Measurements from ENCODE around the gene RNU5B-1. TPM values are rescaled to one million over a fixed set of nuclear protein-coding genes. Genes with fewer than 3 reads are reported as not detected.

The RNU5B-1 gene
- total RNA-seq, 3 donors from 2014 or later = 15.9 to 32.0 TPM; not detected in 1

- intact Hi-C loops (cut with DNase I, micrococcal nuclease) = no loop called here
- TF ChIP-seq CTCF (IDR thresholded peaks at IDR 0.05) = no peak
- no peak overlapping the region for H3K4me3 ChIP-seq
- ATAC-seq (no peak), DNase-seq (no peak)
- no peaks in the 10 kb centered on the region for H3K4me1 ChIP-seq (ENCODE audit: low read depth)
- no peaks in the 10 kb centered on the region for H3K36me3 ChIP-seq (ENCODE audit: low read depth)
- H3K9me3 ChIP-seq = no peaks in the 10 kb centered on the region
These were observed 18.6 kb downstream of the RNU5B-1 start for GRCh38 chr15:65323071-65323511.

DNA sequence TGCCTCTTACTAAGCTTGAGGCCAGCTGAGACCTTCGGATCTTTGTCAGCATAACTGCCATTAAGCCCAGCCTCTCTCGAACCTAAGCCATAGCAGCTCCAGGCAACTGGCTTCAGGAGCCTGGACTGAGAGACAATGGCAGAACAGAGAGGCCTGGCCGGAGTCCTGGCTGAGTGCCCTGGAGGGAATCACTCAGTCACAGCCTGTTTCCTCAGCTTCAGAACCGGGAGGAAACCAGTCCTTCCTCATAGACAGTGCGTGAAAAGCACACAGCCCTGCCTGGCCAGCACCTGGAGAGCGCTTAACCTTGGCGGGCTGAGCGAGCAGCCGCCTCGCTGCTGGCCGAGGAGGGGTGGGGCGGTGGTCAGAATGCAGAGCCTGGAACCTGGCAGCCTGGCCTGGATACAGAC is 21.6 kb downstream of the RNU5B-1 start:
- no peak for TF ChIP-seq CTCF (IDR thresholded peaks at IDR 0.05)
- Histone ChIP-seq H3K9me3 (no peaks in the 10 kb centered on the region), H3K4me3 (no peak overlapping the region), H3K4me1 (ENCODE audit: low read depth) (no peaks in the 10 kb centered on the region), H3K36me3 (ENCODE audit: low read depth) (no peaks in the 10 kb centered on the region)
- intact Hi-C loops (cut with DNase I, micrococcal nuclease) = no loop called here
- ATAC-seq (peak; percentile 60), DNase-seq (no peak)

DNA sequence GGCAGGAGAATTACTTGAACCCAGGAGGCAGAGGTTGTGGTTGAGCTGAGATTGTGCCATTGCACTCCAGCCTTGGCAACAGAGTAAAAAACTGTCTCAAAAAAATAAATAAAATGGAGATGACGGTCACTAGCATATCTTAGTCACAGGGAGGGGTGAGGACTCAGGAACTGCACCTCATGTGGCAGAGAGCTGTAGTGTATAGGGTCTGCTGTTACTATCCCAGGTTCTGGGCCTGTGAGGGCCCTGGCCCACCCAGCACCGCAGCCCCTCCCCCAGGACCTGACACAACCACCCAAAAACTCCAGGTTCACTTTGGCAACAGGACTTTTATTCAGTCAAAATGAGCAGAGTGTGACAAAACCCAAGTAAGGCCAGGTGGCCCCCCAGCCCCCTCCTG is 22.3 kb downstream of the RNU5B-1 start:
- Histone ChIP-seq H3K4me1 (ENCODE audit: low read depth) (no peaks in the 10 kb centered on the region), H3K4me3 (no peak overlapping the region), H3K36me3 (ENCODE audit: low read depth) (no peaks in the 10 kb centered on the region), H3K9me3 (no peaks in the 10 kb centered on the region)
- intact Hi-C loops (cut with DNase I, micrococcal nuclease) = no loop called here
- DNase-seq = no peak
- TF ChIP-seq CTCF (IDR thresholded peaks at IDR 0.05) = no peak
- ATAC-seq = no peak

GRCh38 chr15:65327651-65328393 is 23.3 kb downstream of the RNU5B-1 start:
- Histone ChIP-seq H3K9me3 (no peaks in the 10 kb centered on the region), H3K36me3 (ENCODE audit: low read depth) (no peaks in the 10 kb centered on the region), H3K4me3 (no peak overlapping the region), H3K4me1 (ENCODE audit: low read depth) (no peaks in the 10 kb centered on the region)
- ATAC-seq = no peak
- intact Hi-C loops (cut with DNase I, micrococcal nuclease) = no loop called here
- TF ChIP-seq CTCF (IDR thresholded peaks at IDR 0.05) = no peak
- no peak for DNase-seq

DNA sequence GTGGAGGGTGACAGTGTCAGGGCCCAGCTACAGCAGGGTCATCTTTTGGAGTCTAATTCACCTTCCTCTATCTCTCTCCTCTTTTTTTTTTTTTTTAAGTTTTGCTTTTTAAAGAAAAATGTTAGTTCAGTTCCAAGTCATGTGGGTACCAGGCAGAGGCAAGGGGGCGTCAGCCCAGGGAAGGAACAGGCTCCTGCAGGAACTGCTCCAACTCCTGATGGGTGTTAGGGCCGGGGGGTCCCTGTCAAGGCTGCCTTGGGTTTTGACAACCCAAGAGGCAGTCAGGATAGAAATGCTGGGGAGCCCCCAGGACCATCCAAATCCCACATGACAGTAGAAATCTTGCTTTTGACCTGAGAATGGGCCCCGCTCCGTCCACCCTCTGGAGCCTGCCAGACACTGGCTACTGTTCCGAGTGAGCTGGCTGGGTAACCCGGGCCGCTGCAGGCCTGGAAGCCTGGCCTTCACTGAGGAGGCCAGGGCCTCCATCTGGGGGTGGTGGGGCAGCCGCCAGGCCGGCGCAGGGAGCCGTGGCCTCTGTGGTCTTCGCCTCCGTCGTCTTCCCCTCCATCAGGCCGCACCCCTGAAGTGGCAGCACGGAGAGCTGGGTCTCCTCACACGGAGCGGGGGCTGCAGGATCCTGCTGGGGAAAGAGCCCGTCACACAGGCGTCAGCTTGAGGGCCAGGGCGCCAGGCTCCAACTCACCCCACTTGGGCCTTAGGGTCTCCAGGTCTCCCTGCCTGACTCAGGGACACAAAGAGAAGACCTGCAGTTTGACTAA is 24.2 kb downstream of the RNU5B-1 start:
- ATAC-seq = no peak
- Histone ChIP-seq H3K4me3 (no peak overlapping the region), H3K9me3 (no peaks in the 10 kb centered on the region), H3K36me3 (ENCODE audit: low read depth) (no peaks in the 10 kb centered on the region), H3K4me1 (ENCODE audit: low read depth) (no peaks in the 10 kb centered on the region)
- intact Hi-C loops (cut with DNase I, micrococcal nuclease) = no loop called here
- no peak for DNase-seq
- TF ChIP-seq CTCF (IDR thresholded peaks at IDR 0.05) = no peak
